ENCODE data around the gene EXOC1L. TPM values are rescaled to one million over a fixed set of nuclear protein-coding genes. Genes with fewer than 3 reads are reported as not detected.

Gene EXOC1L
- total and polyA plus RNA-seq, 2 of the 13 experiments (the other 11 are each of a cell fraction or from before 2014, with no cell fraction given): not detected

GRCh38 chr4:55824865-55825264 lies 5.3 kb downstream of the EXOC1L start:
- WGBS (ENCODE audit: low lambda C conversion rate): 0% methylated on average over 2 of the region's 2 CpGs
- H3K9ac ChIP-seq (ENCODE audit: insufficient read depth, low read depth, low read length): no peak overlapping the region
- no peaks in the 10 kb centered on the region for H4K20me1 ChIP-seq (ENCODE audit: insufficient read depth, low read length)
- ChIA-PET CTCF (ENCODE audit: low intra/inter-chr PET ratio, low total read pairs) (no interaction called here), POLR2A (no interaction called here)
- H3K4me2 ChIP-seq (ENCODE audit: low read depth, low read length): no peak overlapping the region
- peak; percentile 49; the same call in 1 of the 2 replicates for TF ChIP-seq CEBPB (IDR thresholded peaks at IDR 0.05; ENCODE audit: borderline replicate concordance, low read depth, low read length)
- TF ChIP-seq ATF7 (IDR thresholded peaks at IDR 0.05): 0 out of 2 replicates have a peak, but pooled peaks have one; percentile 18
- TF ChIP-seq ATF7 (CRISPR knock-in tag; IDR thresholded peaks at IDR 0.05): no peak
- no peak for TF ChIP-seq ZNF629 (CRISPR knock-in tag; conservative IDR thresholded peaks at IDR 0.05)
- DNase-seq (ENCODE audit: low spot score): no peak
- no peaks in the 10 kb centered on the region for H3K79me2 ChIP-seq (ENCODE audit: insufficient read depth, low read length)
- BruUV-seq (replicated peaks): no TSS peak
- no peak for ATAC-seq
- H3K27ac ChIP-seq (ENCODE audit: extremely low read length, insufficient read depth, low read length): no peak overlapping the region
- intact Hi-C loops (cut with micrococcal nuclease; ENCODE audit: unreplicated experiment): no loop called here
- no peaks in the 10 kb centered on the region for H3K9me3 ChIP-seq (ENCODE audit: low read length)
- no peak overlapping the region for H3K4me3 ChIP-seq (replicated peaks in 1 of 3; ENCODE audit: insufficient read depth in 1 of 3, low read depth in 2 of 3, low read length in 3 of 3)
- no peaks in the 10 kb centered on the region for H3K36me3 ChIP-seq (replicated peaks in 1 of 2; ENCODE audit: control insufficient read depth in 1 of 2, insufficient read depth in 2 of 2, low read length in 2 of 2)
- FAIRE-seq: no peak
- in situ Hi-C loops (cut with HindIII; ENCODE audit: extremely low pct_ligation_motif_present, low pct_unique_long_range_greater_than_20kb): no loop called here
- no peaks in the 10 kb centered on the region for H3K4me1 ChIP-seq (ENCODE audit: insufficient read depth, low read length)
- no peak overlapping the region for H2AFZ ChIP-seq (ENCODE audit: low read length)
- H3K27me3 ChIP-seq (ENCODE audit: control insufficient read depth in 1 of 2, insufficient read depth in 2 of 2, low read length in 2 of 2): peaks cover 0 to 12% of the 10 kb centered on the region in 2 experiments; a peak in 2 of 5 replicates

- FAIRE-seq (no peak), ATAC-seq (no peak), DNase-seq (ENCODE audit: low spot score) (no peak)
- ChIA-PET POLR2A (no interaction called here), CTCF (ENCODE audit: low intra/inter-chr PET ratio, low total read pairs) (no interaction called here)
- H4K20me1 ChIP-seq (ENCODE audit: insufficient read depth, low read length): no peaks in the 10 kb centered on the region
- H3K9me3 ChIP-seq (ENCODE audit: low read length): no peaks in the 10 kb centered on the region
- in situ Hi-C loops (cut with HindIII; ENCODE audit: extremely low pct_ligation_motif_present, low pct_unique_long_range_greater_than_20kb) (no loop called here), intact Hi-C loops (cut with micrococcal nuclease; ENCODE audit: unreplicated experiment) (no loop called here)
- no peak overlapping the region for H3K4me3 ChIP-seq (replicated peaks in 1 of 3; ENCODE audit: insufficient read depth in 1 of 3, low read depth in 2 of 3, low read length in 3 of 3)
- no peaks in the 10 kb centered on the region for H3K79me2 ChIP-seq (ENCODE audit: insufficient read depth, low read length)
- H3K27ac ChIP-seq (ENCODE audit: extremely low read length, insufficient read depth, low read length): no peak overlapping the region
- no peak overlapping the region for H3K4me2 ChIP-seq (ENCODE audit: low read depth, low read length)
- H2AFZ ChIP-seq (ENCODE audit: low read length): no peak overlapping the region
- peaks cover 0 to 8% of the 10 kb centered on the region in 2 experiments; a peak in 2 of 5 replicates for H3K27me3 ChIP-seq (ENCODE audit: control insufficient read depth in 1 of 2, insufficient read depth in 2 of 2, low read length in 2 of 2)
- no peaks in the 10 kb centered on the region for H3K36me3 ChIP-seq (replicated peaks in 1 of 2; ENCODE audit: control insufficient read depth in 1 of 2, insufficient read depth in 2 of 2, low read length in 2 of 2)
- no peak overlapping the region for H3K9ac ChIP-seq (ENCODE audit: insufficient read depth, low read depth, low read length)
- TF ChIP-seq ZNF737 (CRISPR knock-in tag; IDR thresholded peaks at IDR 0.05; ENCODE audit: borderline replicate concordance): no peak
- no peak for TF ChIP-seq YEATS2 (CRISPR knock-in tag; IDR thresholded peaks at IDR 0.05; ENCODE audit: borderline replicate concordance)
- no peak for TF ChIP-seq PHF8 (CRISPR knock-in tag; IDR thresholded peaks at IDR 0.05)
- no peak for TF ChIP-seq MNT (IDR thresholded peaks at IDR 0.05)
- no peak for TF ChIP-seq SP140L (CRISPR knock-in tag; IDR thresholded peaks at IDR 0.05; ENCODE audit: borderline replicate concordance)
- TF ChIP-seq ZNF550 (CRISPR knock-in tag; IDR thresholded peaks at IDR 0.05; ENCODE audit: borderline replicate concordance): no peak
- no peak for TF ChIP-seq TRIM24 (CRISPR knock-in tag; IDR thresholded peaks at IDR 0.05)
- no peak for TF ChIP-seq CCDC6 (CRISPR knock-in tag; IDR thresholded peaks at IDR 0.05)
- TF ChIP-seq ZNF335 (CRISPR knock-in tag; IDR thresholded peaks at IDR 0.05): no peak
- TF ChIP-seq NFKB2 (CRISPR knock-in tag; IDR thresholded peaks at IDR 0.05; ENCODE audit: borderline replicate concordance): no peak
- TF ChIP-seq ZNF33B (CRISPR knock-in tag; IDR thresholded peaks at IDR 0.05): no peak
- no peaks in the 10 kb centered on the region for H3K4me1 ChIP-seq (ENCODE audit: insufficient read depth, low read length)
- no TSS peak for BruUV-seq (replicated peaks)
Observed at GRCh38 chr4:55826986-55827385, 7.4 kb downstream of the EXOC1L start.

All from HepG2 (cell line).